OCI-LY7 (cell line): Measurements from ENCODE around the gene NOX1. TPM values are rescaled to one million over a fixed set of nuclear protein-coding genes. Genes with fewer than 3 reads are reported as not detected.

Experiments used
- small RNA-seq: library from RNA; depleted of rRNA; stranded (forward); fragments of <200 nt; gene quantifications from one replicate; pipeline ENCODE3, GENCODE V24; 2014
- total RNA-seq, 2 experiments: library from RNA; depleted of rRNA in 1 of 2; stranded (reverse); fragments of >200 nt in 1 of 2; shearing (Covaris generic) in 1 of 2; gene quantifications; 2 replicates each; pipeline ENCODE4 v1.2.3, GENCODE V29; 2014 to 2022

Gene NOX1
- total RNA-seq, 2 experiments from 2014 or later, result not detected

Small RNA genes lying within 50 kb of the gene (small RNA-seq; reads per million reads assigned to genes)
- not detected for gene RF00411

Other genes starting within 250 kb of the NOX1 start
- not detected in 2 replicates for gene TSPAN6, start 237.6 kb downstream of the NOX1 start, total RNA-seq (2014; rRNA removed; shearing (Covaris generic))
- gene TSPAN6, start 237.6 kb downstream of the NOX1 start, total RNA-seq (2022), result not detected in 2 replicates
- not detected in 2 replicates for gene SRPX2, start 230.2 kb downstream of the NOX1 start, total RNA-seq (2014; rRNA removed; shearing (Covaris generic))
- gene SRPX2, start 230.2 kb downstream of the NOX1 start, total RNA-seq (2022), result not detected in 2 replicates
- not detected in 2 replicates for gene SYTL4, start 142.2 kb downstream of the NOX1 start, total RNA-seq (2014; rRNA removed; shearing (Covaris generic))
- gene SYTL4, start 142.2 kb downstream of the NOX1 start, total RNA-seq (2022), result not detected in 2 replicates
- 26.5 and 30.4 TPM in 2 replicates for gene CSTF2, start 54.0 kb downstream of the NOX1 start, total RNA-seq (2014; rRNA removed; shearing (Covaris generic))
- 30.0 and 32.6 TPM in 2 replicates for gene CSTF2, start 54.0 kb downstream of the NOX1 start, total RNA-seq (2022)
- gene XKRX, start 54.6 kb upstream of the NOX1 start, total RNA-seq (2014; rRNA removed; shearing (Covaris generic)), result 5.8 and 6.4 TPM in 2 replicates
- gene XKRX, start 54.6 kb upstream of the NOX1 start, total RNA-seq (2022), result 8.4 and 11.8 TPM in 2 replicates
- gene ARL13A, start 95.3 kb upstream of the NOX1 start, total RNA-seq (2014; rRNA removed; shearing (Covaris generic)), result not detected in 2 replicates
- not detected in 2 replicates for gene ARL13A, start 95.3 kb upstream of the NOX1 start, total RNA-seq (2022)
- 20.7 and 25.3 TPM in 2 replicates for gene TRMT2B, start 177.8 kb upstream of the NOX1 start, total RNA-seq (2014; rRNA removed; shearing (Covaris generic))
- gene TRMT2B, start 177.8 kb upstream of the NOX1 start, total RNA-seq (2022), result 24.8 and 33.9 TPM in 2 replicates
- gene TMEM35A, start 204.5 kb upstream of the NOX1 start, total RNA-seq (2014; rRNA removed; shearing (Covaris generic)), result not detected in 2 replicates
- not detected in 2 replicates for gene TMEM35A, start 204.5 kb upstream of the NOX1 start, total RNA-seq (2022)
- 27.7 and 28.4 TPM in 2 replicates for gene CENPI, start 223.8 kb upstream of the NOX1 start, total RNA-seq (2014; rRNA removed; shearing (Covaris generic))
- gene CENPI, start 223.8 kb upstream of the NOX1 start, total RNA-seq (2022), result 45.5 and 47.4 TPM in 2 replicates